Retinal pigment epithelial cell (primary cell): Measurements from ENCODE around the gene CNOT11.
"Not testable (repeated sequence)": the region's sequence is repeated elsewhere in the genome, so short reads cannot be mapped to it uniquely, and the experiment has no call there.

ENCODE experiments used
- DNase-seq: peaks from one replicate; pipeline ENCODE4 v3.0.0-alpha.2; 2010; ENCODE audit warnings: low read depth
- H3K4me3 ChIP-seq: 2 replicates; pipeline ENCODE4 v1.5.1; 2011; ENCODE audit warnings: mild to moderate bottlenecking, low read length, control low read depth, moderate library complexity
- CTCF ChIP-seq: conservative IDR thresholded peaks from 2 replicates; pipeline ENCODE4 v1.5.1; 2011; ENCODE audit warnings: low read depth, low read length, control low read depth, inconsistent platforms

Gene CNOT11

DNA sequence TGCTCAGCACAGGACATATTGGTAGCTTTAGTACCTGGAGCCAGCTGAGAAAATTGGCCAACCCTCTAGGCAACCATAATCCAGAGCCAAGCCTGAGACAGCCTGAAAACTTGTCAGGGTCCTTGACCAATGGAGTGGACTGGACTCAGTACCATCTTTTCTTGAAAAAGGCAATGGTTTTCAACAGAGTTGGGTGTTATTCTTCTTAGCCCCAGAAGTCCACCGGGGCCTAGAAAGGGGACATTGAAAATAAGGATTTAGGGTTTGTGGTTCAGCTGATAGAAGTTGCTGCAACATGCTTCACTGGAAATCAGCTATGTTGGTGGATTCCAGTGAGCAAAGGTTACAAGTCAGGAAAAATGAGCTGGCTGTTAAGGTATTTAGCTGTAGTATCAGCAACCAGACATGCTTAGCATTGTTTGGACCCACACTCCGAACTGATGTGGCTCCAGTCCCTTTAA is 22.1 kb upstream of the CNOT11 start:
- TF ChIP-seq CTCF = no peak

DNA sequence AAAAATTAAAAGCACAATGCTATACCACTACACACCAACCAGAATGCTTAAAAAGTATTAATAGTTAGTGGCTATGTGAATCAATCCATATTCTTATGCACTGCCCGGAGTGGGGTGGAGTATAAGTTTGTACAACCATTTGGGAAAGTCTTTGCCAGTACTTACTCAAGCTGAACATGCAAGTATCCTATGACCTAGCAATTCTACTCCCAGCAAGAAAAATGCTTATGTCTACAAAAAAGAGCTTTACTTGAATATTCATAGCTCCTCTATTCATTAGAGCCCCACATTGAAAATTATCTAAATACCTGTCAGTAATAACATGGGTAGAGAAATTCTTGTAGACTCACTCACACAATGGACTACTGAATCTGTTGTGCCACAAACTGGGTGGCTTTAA is 21.4 kb upstream of the CNOT11 start:
- no peak for DNase-seq
- no peak for TF ChIP-seq CTCF

More for the DNA sequence above, 22.1 kb upstream of the CNOT11 start:
- DNase-seq = peak; percentile 35
- no peak overlapping the region for H3K4me3 ChIP-seq

GRCh38 chr2:101231937-101232730 is 20.6 kb upstream of the CNOT11 start:
- DNase-seq = no peak
- no peak for TF ChIP-seq CTCF

More for the DNA sequence above, 21.4 kb upstream of the CNOT11 start:
- no peak overlapping the region for H3K4me3 ChIP-seq

DNA sequence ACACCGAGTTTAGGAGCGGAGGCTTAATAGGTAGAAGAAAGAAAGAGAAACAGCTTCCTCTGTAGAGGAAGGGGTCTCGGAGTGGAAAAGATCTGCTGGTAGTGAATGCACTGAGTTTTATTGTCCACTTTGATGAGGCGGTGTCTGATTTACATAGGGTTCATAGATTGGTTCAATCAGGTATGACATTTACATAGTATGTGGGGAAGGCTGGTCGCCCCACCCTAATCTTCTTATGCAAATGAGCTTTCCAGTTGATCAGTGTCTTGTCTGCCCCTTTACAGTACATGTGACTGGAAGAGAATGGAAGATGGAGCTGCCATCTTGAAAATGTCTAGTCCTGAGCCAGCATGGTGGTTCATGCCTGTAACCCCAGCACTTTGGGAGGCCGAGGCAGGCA is 19.9 kb upstream of the CNOT11 start:
- no peak for TF ChIP-seq CTCF
- H3K4me3 ChIP-seq = no peak overlapping the region
- no peak for DNase-seq

More at GRCh38 chr2:101231937-101232730, 20.6 kb upstream of the CNOT11 start:
- H3K4me3 ChIP-seq = no peak overlapping the region

DNA sequence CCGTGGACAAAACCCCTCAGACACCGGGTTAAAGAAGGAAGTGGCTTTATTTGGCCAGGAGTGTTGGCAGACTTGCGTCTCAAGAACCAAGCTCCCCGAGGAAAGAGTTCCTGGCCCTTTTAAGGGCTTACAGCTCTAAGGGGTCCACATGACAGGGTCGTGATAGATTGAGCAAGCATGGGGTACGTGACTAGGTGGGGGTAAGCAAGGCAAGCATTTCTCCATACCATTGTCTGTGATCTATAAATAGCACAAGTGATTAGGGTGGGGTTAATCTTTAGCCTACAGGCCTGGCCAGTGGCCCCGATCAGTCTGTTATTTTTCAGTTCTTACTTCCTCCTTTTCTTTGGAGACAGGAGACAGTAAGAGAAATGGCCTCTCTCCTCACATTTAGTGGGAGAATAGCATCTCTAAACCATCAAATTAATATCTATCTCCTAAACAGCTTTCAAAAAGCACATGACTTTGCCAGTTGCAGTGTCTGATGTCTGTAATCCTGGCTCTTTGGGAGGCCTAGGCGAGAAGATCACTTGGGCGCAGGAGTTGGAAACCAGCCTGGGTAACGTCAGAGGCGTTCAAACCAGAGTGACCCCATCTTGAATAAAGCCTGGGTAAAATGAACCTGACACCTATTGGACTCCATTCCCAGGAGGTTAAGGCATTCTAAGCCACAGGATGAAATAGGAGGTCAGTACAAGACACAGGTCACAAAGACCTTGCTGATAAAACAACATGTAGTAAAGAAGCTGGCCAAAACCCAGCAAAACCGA is 18.3 kb upstream of the CNOT11 start:
- no peak for TF ChIP-seq CTCF

GRCh38 chr2:101235956-101236355 is 16.7 kb upstream of the CNOT11 start:
- not testable (repeated sequence) for DNase-seq, H3K4me3 ChIP-seq

More for the DNA sequence above, 18.3 kb upstream of the CNOT11 start:
- no peak for DNase-seq
- no peak overlapping the region for H3K4me3 ChIP-seq

GRCh38 chr2:101237944-101238343 is 14.7 kb upstream of the CNOT11 start:
- not testable (repeated sequence) for DNase-seq

More at GRCh38 chr2:101237944-101238343, 14.7 kb upstream of the CNOT11 start:
- H3K4me3 ChIP-seq = not testable (repeated sequence)
